B cell (primary cell): ENCODE measurements around the gene SLC9A9.

Experiments used
- EZH2 ChIP-seq: IDR thresholded peaks from 2 replicates; pipeline ENCODE4 v1.6.1; 2012; ENCODE audit warnings: borderline replicate concordance, low read depth, mild to moderate bottlenecking, moderate library complexity, low read length; ENCODE audit not compliant: insufficient read depth, poor library complexity, severe bottlenecking
- TF ChIP-seq, protein P1 (sequence below): fragments of 200-600 bp; IDR thresholded peaks from one replicate; pipeline ENCODE4 v1.8.0; 2022; ENCODE audit warnings: antibody characterized with exemption, mild to moderate bottlenecking

DNA sequence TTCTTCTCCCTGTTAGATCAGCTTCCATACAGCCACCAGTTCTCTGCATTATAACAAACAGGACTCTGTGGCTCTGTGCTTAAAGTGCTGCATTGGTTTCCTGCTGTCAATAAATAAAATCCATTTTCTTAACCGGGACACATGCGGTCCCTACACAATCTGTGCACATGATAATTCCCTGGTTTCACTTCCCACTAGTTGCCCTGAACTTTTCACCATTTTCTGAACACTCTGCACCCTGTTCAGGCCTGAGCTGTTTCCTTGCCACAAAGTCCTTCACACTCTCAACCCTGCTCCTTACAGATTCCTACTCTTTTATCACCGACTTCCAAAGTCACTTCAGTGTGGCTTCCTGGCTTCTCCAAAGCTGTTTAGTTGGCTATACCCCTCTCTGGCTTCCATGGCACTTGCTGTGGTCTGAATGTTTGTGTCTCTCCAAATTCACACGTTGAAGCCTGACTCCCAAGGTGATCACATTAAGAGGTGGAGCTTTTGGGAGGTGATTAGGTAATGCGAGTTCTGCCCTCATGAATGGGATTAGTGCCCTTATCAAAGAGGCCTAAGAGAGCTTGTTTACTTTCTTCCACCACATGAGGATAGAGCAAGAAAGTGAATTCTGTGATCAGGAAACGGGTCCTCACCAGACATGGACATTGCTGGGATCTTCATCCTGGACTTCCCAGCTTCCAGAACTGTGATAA is 495.3 kb downstream of the SLC9A9 start:
- TF ChIP-seq EZH2: no peak
- TF ChIP-seq, protein P1, sequence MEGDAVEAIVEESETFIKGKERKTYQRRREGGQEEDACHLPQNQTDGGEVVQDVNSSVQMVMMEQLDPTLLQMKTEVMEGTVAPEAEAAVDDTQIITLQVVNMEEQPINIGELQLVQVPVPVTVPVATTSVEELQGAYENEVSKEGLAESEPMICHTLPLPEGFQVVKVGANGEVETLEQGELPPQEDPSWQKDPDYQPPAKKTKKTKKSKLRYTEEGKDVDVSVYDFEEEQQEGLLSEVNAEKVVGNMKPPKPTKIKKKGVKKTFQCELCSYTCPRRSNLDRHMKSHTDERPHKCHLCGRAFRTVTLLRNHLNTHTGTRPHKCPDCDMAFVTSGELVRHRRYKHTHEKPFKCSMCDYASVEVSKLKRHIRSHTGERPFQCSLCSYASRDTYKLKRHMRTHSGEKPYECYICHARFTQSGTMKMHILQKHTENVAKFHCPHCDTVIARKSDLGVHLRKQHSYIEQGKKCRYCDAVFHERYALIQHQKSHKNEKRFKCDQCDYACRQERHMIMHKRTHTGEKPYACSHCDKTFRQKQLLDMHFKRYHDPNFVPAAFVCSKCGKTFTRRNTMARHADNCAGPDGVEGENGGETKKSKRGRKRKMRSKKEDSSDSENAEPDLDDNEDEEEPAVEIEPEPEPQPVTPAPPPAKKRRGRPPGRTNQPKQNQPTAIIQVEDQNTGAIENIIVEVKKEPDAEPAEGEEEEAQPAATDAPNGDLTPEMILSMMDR: no peak
